Pancreas (tissue), 10 donors: ENCODE data around the gene PAGE2B. TPM values are rescaled to one million over a fixed set of nuclear protein-coding genes. Genes with fewer than 3 reads are reported as not detected.
A peak's percentile ranks its signal among the peaks of the same experiment; 100 is the strongest.
"Not testable (repeated sequence)": the region's sequence is repeated elsewhere in the genome, so short reads cannot be mapped to it uniquely, and the experiment has no call there.

Experiments
- ATAC-seq, 4 donors: fragments of 200-7000 bp; cut with Tn5 transposase; one replicate each; pipeline versions ENCODE4 v1.8.0 to v1.9.1; 2020; ENCODE audit warnings: mild to moderate bottlenecking in 4 of 4, moderate library complexity in 4 of 4
- DNase-seq, 6 donors: peaks; one replicate each; pipeline ENCODE4 v3.0.0-alpha.2; 2020
- FAIRE-seq: peaks from 2 replicates; lab custom pipeline; 2012; peaks lifted over from hg19 to GRCh38; lab: Jason Lieb, UNC
- H3K27ac ChIP-seq, 4 donors: fragments of 200-600 bp; sonication (generic); 1 replicate in 3 of 4; 2 replicates in 1 of 4; pipeline versions ENCODE4 v1.5.0 to v1.8.0; 2020
- H3K27me3 ChIP-seq, 4 donors: fragments of 200-600 bp; one replicate each; pipeline ENCODE4 v1.8.0; 2021
- H3K36me3 ChIP-seq, 3 donors: fragments of 200-600 bp; sonication (generic) in 1 of 3; one replicate each; pipeline versions ENCODE4 v1.5.0 to v1.8.0; 2020 to 2021
- H3K4me1 ChIP-seq, 3 donors: fragments of 200-600 bp; one replicate each; pipeline ENCODE4 v1.8.0; 2021
- H3K4me3 ChIP-seq, 4 donors: fragments of 200-600 bp; sonication (generic) in 2 of 4; one replicate each; pipeline versions ENCODE4 v1.5.0 to v1.8.0; 2020 to 2021
- H3K9me3 ChIP-seq, 4 donors: fragments of 200-600 bp; one replicate each; pipeline ENCODE4 v1.8.0; 2021
- CTCF ChIP-seq, 4 donors: fragments of 200-600 bp; sonication (generic) in 3 of 4; IDR thresholded peaks; one replicate each; pipeline versions ENCODE4 v1.5.0 to v1.8.0; 2021; ENCODE audit warnings: antibody characterized with exemption in 4 of 4
- WGBS, 2 donors: extraction: QIAGEN DNeasy Blood & Tissue Kit; methylation state at CpG; one replicate each; pipeline ENCODE4 v1.1.7; 2013; 5-methylcytosine and 5-hydroxymethylcytosine counted together
- intact Hi-C, 3 donors: fragments of 100-400 bp; cut with DNase I; formaldehyde crosslinking; loops; one replicate each; pipeline versions ENCODE4 v1.11.1 to v1.14.2; 2022
- polyA plus RNA-seq, 2 donors: library from polyadenylated mRNA; stranded (reverse); fragments of 200-250 nt; gene quantifications; one replicate each; pipeline ENCODE4 v1.2.3, GENCODE V29; 2013
- total RNA-seq, 6 donors: library from RNA; stranded (reverse); fragmentation: NEBNext Ultra II Directional in 4 of 6; extraction: Animal tissue kit (Norgen Biotek cat#: 25700) in 4 of 6; gene quantifications; one replicate each; pipeline versions ENCODE4 v1.2.1 to v1.2.4, GENCODE V29; 2021 to 2023
- donor health status: healthy with polysubstance abuse.
- donor health status: DM: no; HTN: no; CAD: no; lungs with moderate emphysema.
- donor health status: DM: no; HTN: no; CAD: no.
- donor health status: control.
- donor health status: control.
- donor health status: Bipolar disorder and iron deficiency.
- donor health status: DM: yes; HTN: yes; CAD: no.
- donor health status: DM: no; HTN: no; CAD: no.
- donor health status: DM: no; HTN: no; CAD: no.
- donor health status: DM: yes; HTN: yes; CAD: no.

The PAGE2B gene
- total and polyA plus RNA-seq, 8 donors: 0.54 TPM; not detected in 7

- intact Hi-C loops: no loop called here
- no peaks in the 10 kb centered on the region for H3K4me1 ChIP-seq
- 89 to 90% methylated on average over 6 of the region's 6 CpGs for WGBS, 2 donors
- no peaks in the 10 kb centered on the region for H3K9me3 ChIP-seq
- FAIRE-seq (no peak), ATAC-seq (no peak), DNase-seq (no peak)
- no peaks in the 10 kb centered on the region for H3K27me3 ChIP-seq
- no peak for TF ChIP-seq CTCF (IDR thresholded peaks at IDR 0.05)
- no peak overlapping the region for H3K4me3 ChIP-seq
- H3K36me3 ChIP-seq: no peaks in the 10 kb centered on the region
- H3K27ac ChIP-seq: no peak overlapping the region
Measured at GRCh38 chrX:55041514-55041913, 33.3 kb upstream of the PAGE2B start.

- H3K27me3 ChIP-seq, ATAC-seq, H3K36me3 ChIP-seq, DNase-seq, H3K4me3 ChIP-seq, H3K9me3 ChIP-seq, H3K27ac ChIP-seq, intact Hi-C loops, FAIRE-seq, H3K4me1 ChIP-seq: not testable (repeated sequence)
- WGBS, 2 donors: 68 to 71% methylated on average over 2 of the region's 2 CpGs
Measured at GRCh38 chrX:55050599-55050998, 24.2 kb upstream of the PAGE2B start.

- Histone ChIP-seq H3K9me3 (no peaks in the 10 kb centered on the region), H3K4me3 (no peak overlapping the region), H3K4me1 (no peaks in the 10 kb centered on the region), H3K36me3 (no peaks in the 10 kb centered on the region), H3K27ac (no peak overlapping the region), H3K27me3 (peaks cover 0 to 6% (median 0%) of the 10 kb centered on the region in 4 donors)
- 17 to 28% methylated on average over 7 of the region's 7 CpGs for WGBS, 2 donors
- ATAC-seq (peak in 3 of 4 donors; percentile 42 to 64 (median 60)), FAIRE-seq (no peak), DNase-seq (no peak)
- intact Hi-C loops: no loop called here
- no peak for TF ChIP-seq CTCF (IDR thresholded peaks at IDR 0.05)
Measured at GRCh38 chrX:55056820-55057674, 17.8 kb upstream of the PAGE2B start.

GRCh38 chrX:55057675-55058249, 17.1 kb upstream of the PAGE2B start:
- H3K27ac ChIP-seq: no peak overlapping the region
- TF ChIP-seq CTCF (IDR thresholded peaks at IDR 0.05): peak; percentile 46 to 82 (median 76)
- intact Hi-C loops: no loop called here
- 18 to 19% methylated on average over 5 of the region's 5 CpGs for WGBS, 2 donors
- H3K9me3 ChIP-seq: no peaks in the 10 kb centered on the region
- peak in 1 of 6 donors; percentile 37 for DNase-seq
- no peaks in the 10 kb centered on the region for H3K4me1 ChIP-seq
- no peaks in the 10 kb centered on the region for H3K36me3 ChIP-seq
- ATAC-seq: peak; percentile 68 to 93 (median 92)
- FAIRE-seq: peak; percentile 95
- peaks cover 0 to 10% (median 0%) of the 10 kb centered on the region in 4 donors for H3K27me3 ChIP-seq
- no peak overlapping the region for H3K4me3 ChIP-seq

GRCh38 chrX:55067180-55067579, 7.7 kb upstream of the PAGE2B start:
- FAIRE-seq, H3K4me1 ChIP-seq, DNase-seq, intact Hi-C loops, H3K4me3 ChIP-seq, H3K27ac ChIP-seq, H3K9me3 ChIP-seq, H3K36me3 ChIP-seq, ATAC-seq: not testable (repeated sequence)
- WGBS, 2 donors: 69 to 90% methylated on average over 2 of the region's 2 CpGs
- peaks cover 0 to 19% (median 0%) of the 10 kb centered on the region in 4 donors for H3K27me3 ChIP-seq
